H1 (cell line): ENCODE data around the gene BEAN1. TPM values are rescaled to one million over a fixed set of nuclear protein-coding genes. Genes with fewer than 3 reads are reported as not detected.

ENCODE experiments used
- CTCF ChIA-PET: fragments of 300-600 bp; sonication (Branson Sonifier 250); formaldehyde crosslinking; loops from one replicate; lab custom pipeline; 2021; ENCODE audit not compliant: partially characterized antibody; lab: Charles Lee
- POLR2A ChIA-PET: fragments of 300-600 bp; sonication (Branson Sonifier 250); formaldehyde crosslinking; loops from one replicate; lab custom pipeline; 2021; ENCODE audit warnings: inconsistent platforms; ENCODE audit not compliant: partially characterized antibody; lab: Charles Lee
- DNase-seq, 2 experiments: peaks; one replicate each; pipeline versions ENCODE4 v3.0.0 to v3.0.0-alpha.2; 2010 to 2022; ENCODE audit warnings: low spot score in 2 of 2, low read depth in 1 of 2, mixed read lengths in 1 of 2
- FAIRE-seq: peaks from 2 replicates; lab custom pipeline; 2011; peaks lifted over from hg19 to GRCh38; lab: Jason Lieb, UNC
- H2AFZ ChIP-seq: 2 replicates; pipeline ENCODE4 v1.8.1; 2012; ENCODE audit warnings: low read length, inconsistent platforms
- H2AK5ac ChIP-seq: 2 replicates; pipeline ENCODE4 v1.6.1; 2013; ENCODE audit warnings: low read depth, low read length
- H2BK120ac ChIP-seq: replicated peaks from 2 replicates; pipeline ENCODE3; 2013; ENCODE audit warnings: low read depth, low read length, inconsistent platforms
- H2BK12ac ChIP-seq: 2 replicates; pipeline ENCODE4 v1.6.1; 2013; ENCODE audit warnings: low read depth, low read length
- H2BK15ac ChIP-seq: 2 replicates; pipeline ENCODE4 v1.6.1; 2013; ENCODE audit warnings: low read length
- H2BK20ac ChIP-seq: 2 replicates; pipeline ENCODE4 v1.6.1; 2013; ENCODE audit warnings: low read length
- H2BK5ac ChIP-seq: 2 replicates; pipeline ENCODE4 v1.6.1; 2013; ENCODE audit warnings: low read depth, low read length
- H3K14ac ChIP-seq: 2 replicates; pipeline ENCODE4 v1.6.1; 2013; ENCODE audit warnings: inconsistent platforms; ENCODE audit not compliant: insufficient read length
- H3K18ac ChIP-seq: 2 replicates; pipeline ENCODE4 v1.6.1; 2013; ENCODE audit warnings: low read length; ENCODE audit errors: extremely low read depth
- H3K23ac ChIP-seq: 2 replicates; pipeline ENCODE4 v1.6.1; 2013; ENCODE audit warnings: inconsistent platforms; ENCODE audit not compliant: insufficient read length
- H3K23me2 ChIP-seq: 2 replicates; pipeline ENCODE4 v1.6.1; 2013; ENCODE audit warnings: low read depth, low read length
- H3K27ac ChIP-seq: 2 replicates; pipeline ENCODE4 v1.6.1; 2011; ENCODE audit warnings: low read depth, low read length, inconsistent platforms
- H3K27me3 ChIP-seq, 4 experiments: replicated peaks in 1 of 4; 1 replicate in 1 of 4; 2 replicates in 3 of 4; pipeline versions ENCODE4 v1.6.1 to v1.8.1; 2011 to 2013; ENCODE audit warnings: low read length in 3 of 4, mild to moderate bottlenecking in 3 of 4, inconsistent platforms in 2 of 4, mixed read lengths in 2 of 4, moderate library complexity in 1 of 4; ENCODE audit not compliant: control insufficient read depth in 3 of 4, insufficient read depth in 3 of 4; ENCODE audit errors: extremely low read depth in 1 of 4
- H3K36me3 ChIP-seq, 4 experiments: 2 replicates each; pipeline versions ENCODE4 v1.6.1 to v1.8.1; 2011 to 2013; ENCODE audit warnings: mild to moderate bottlenecking in 4 of 4, low read length in 3 of 4, moderate library complexity in 2 of 4, control low read depth in 1 of 4, inconsistent platforms in 1 of 4; ENCODE audit not compliant: insufficient read depth in 4 of 4, control insufficient read depth in 2 of 4
- H3K4ac ChIP-seq: replicated peaks from 2 replicates; pipeline ENCODE3; 2013; ENCODE audit warnings: low read length, low read depth, mixed read lengths, inconsistent platforms; ENCODE audit not compliant: insufficient read length
- H3K4me1 ChIP-seq, 4 experiments: replicated peaks in 1 of 4; 1 replicate in 1 of 4; 2 replicates in 3 of 4; pipeline versions ENCODE4 v1.6.1 to v1.8.1; 2011 to 2013; ENCODE audit warnings: low read length in 3 of 4, inconsistent platforms in 2 of 4, mixed read lengths in 1 of 4; ENCODE audit not compliant: insufficient read depth in 4 of 4, control insufficient read depth in 3 of 4
- H3K4me2 ChIP-seq, 2 experiments: 2 replicates each; pipeline versions ENCODE4 v1.6.1 to v1.8.1; 2011 to 2013; ENCODE audit warnings: low read depth in 2 of 2, low read length in 2 of 2, control low read depth in 1 of 2, inconsistent platforms in 1 of 2, mild to moderate bottlenecking in 1 of 2; ENCODE audit not compliant: insufficient read depth in 1 of 2
- H3K4me3 ChIP-seq, 4 experiments: fragments of 200-600, 300-600 bp in 1 of 4; sonication (generic), shearing (Covaris generic), sonication (Bioruptor Twin) in 1 of 4; 2 replicates each; pipeline versions ENCODE4 v1.5.1 to v1.8.1; 2011 to 2016; ENCODE audit warnings: low read length in 4 of 4, low read depth in 3 of 4, control low read depth in 2 of 4, inconsistent platforms in 2 of 4, mild to moderate bottlenecking in 2 of 4, mixed read lengths in 1 of 4, moderate library complexity in 1 of 4; ENCODE audit not compliant: insufficient read depth in 2 of 4; ENCODE audit errors: extremely low read depth in 1 of 4
- H3K56ac ChIP-seq: replicated peaks from 2 replicates; pipeline ENCODE3; 2013; ENCODE audit warnings: low read depth, mild to moderate bottlenecking, mixed read lengths, low read length, inconsistent platforms; ENCODE audit not compliant: insufficient read length
- H3K79me1 ChIP-seq: 2 replicates; pipeline ENCODE4 v1.6.1; 2013; ENCODE audit warnings: low read depth, low read length, control low read depth
- H3K79me2 ChIP-seq, 2 experiments: 2 replicates each; pipeline versions ENCODE4 v1.6.1 to v1.8.1; 2012 to 2013; ENCODE audit warnings: low read length in 2 of 2, mild to moderate bottlenecking in 2 of 2, inconsistent platforms in 1 of 2; ENCODE audit not compliant: insufficient read depth in 2 of 2, control insufficient read depth in 1 of 2
- H3K9ac ChIP-seq, 4 experiments: replicated peaks in 1 of 4; 1 replicate in 1 of 4; 2 replicates in 3 of 4; pipeline versions ENCODE4 v1.6.1 to v1.8.1; 2011 to 2013; ENCODE audit warnings: low read depth in 3 of 4, low read length in 3 of 4, control low read depth in 2 of 4, mild to moderate bottlenecking in 2 of 4, moderate library complexity in 2 of 4, inconsistent platforms in 1 of 4; ENCODE audit errors: extremely low read depth in 1 of 4
- H3K9me3 ChIP-seq, 2 experiments: 2 replicates each; pipeline versions ENCODE4 v1.6.1 to v1.8.1; 2012 to 2013; ENCODE audit warnings: mild to moderate bottlenecking in 2 of 2, moderate library complexity in 2 of 2, control low read depth in 1 of 2, inconsistent platforms in 1 of 2, low read depth in 1 of 2, low read length in 1 of 2, mixed read lengths in 1 of 2; ENCODE audit not compliant: insufficient read depth in 2 of 2
- H4K20me1 ChIP-seq, 2 experiments: replicated peaks in 1 of 2; 2 replicates each; pipeline versions ENCODE3 to v1.8.1; 2011 to 2013; ENCODE audit warnings: inconsistent platforms in 2 of 2, low read length in 2 of 2, mild to moderate bottlenecking in 1 of 2; ENCODE audit not compliant: insufficient read depth in 2 of 2, control insufficient read depth in 1 of 2
- H4K5ac ChIP-seq: 2 replicates; pipeline ENCODE4 v1.6.1; 2013; ENCODE audit warnings: low read length, low read depth, mixed read lengths, inconsistent platforms; ENCODE audit not compliant: insufficient read length
- H4K8ac ChIP-seq: 2 replicates; pipeline ENCODE4 v1.8.0; 2013; ENCODE audit warnings: mild to moderate bottlenecking, moderate library complexity, low read length, inconsistent platforms; ENCODE audit not compliant: insufficient read depth; ENCODE audit errors: extremely low read depth
- H4K91ac ChIP-seq: replicated peaks from 2 replicates; pipeline ENCODE3; 2013; ENCODE audit warnings: low read length, mixed read lengths, inconsistent platforms; ENCODE audit not compliant: insufficient read length
- BRCA1 ChIP-seq: IDR thresholded peaks from 2 replicates; pipeline ENCODE4 v1.6.1; 2012; ENCODE audit warnings: low read depth, low read length, improper control_type of control experiment
- CEBPB ChIP-seq: IDR thresholded peaks from 2 replicates; pipeline ENCODE4 v1.6.1; 2012; ENCODE audit warnings: low read depth, low read length
- CHD2 ChIP-seq: IDR thresholded peaks from 2 replicates; pipeline ENCODE4 v1.6.1; 2012; ENCODE audit warnings: low read length, improper control_type of control experiment
- FOSL1 ChIP-seq: IDR thresholded peaks from 2 replicates; pipeline ENCODE4 v1.6.1; 2011; ENCODE audit warnings: mild to moderate bottlenecking, low read depth, low read length, moderate library complexity; ENCODE audit not compliant: insufficient read depth
- GABPA ChIP-seq: IDR thresholded peaks from 2 replicates; pipeline ENCODE4 v1.6.1; 2011; ENCODE audit warnings: mild to moderate bottlenecking, low read length, moderate library complexity, borderline replicate concordance; ENCODE audit not compliant: insufficient read depth
- KDM1A ChIP-seq: fragments of 200-600, 300-600 bp; sonication (generic); IDR thresholded peaks from 2 replicates; pipeline ENCODE4 v1.7.1; 2016; ENCODE audit warnings: mild to moderate bottlenecking, low read length, borderline replicate concordance
- NANOG ChIP-seq: IDR thresholded peaks from 2 replicates; pipeline ENCODE4 v1.6.1; 2011; ENCODE audit warnings: low read length, low read depth, mild to moderate bottlenecking, inconsistent platforms; ENCODE audit not compliant: insufficient read depth, poor library complexity, severe bottlenecking
- RBBP5 ChIP-seq: IDR thresholded peaks from 2 replicates; pipeline ENCODE4 v1.7.1; 2012; ENCODE audit warnings: low read depth, mild to moderate bottlenecking, inconsistent platforms, low read length, moderate library complexity, borderline replicate concordance
- SIRT6 ChIP-seq: IDR thresholded peaks from one replicate; pipeline ENCODE4 v1.7.1; 2012; ENCODE audit warnings: low read length, inconsistent platforms
- SIX5 ChIP-seq: IDR thresholded peaks from 2 replicates; pipeline ENCODE4 v1.6.1; 2011; ENCODE audit warnings: mild to moderate bottlenecking, low read depth, low read length
- SP2 ChIP-seq: IDR thresholded peaks from 2 replicates; pipeline ENCODE4 v1.6.1; 2012; ENCODE audit warnings: mild to moderate bottlenecking, low read length, inconsistent platforms
- SUZ12 ChIP-seq: fragments of 200-600 bp; sonication (generic); IDR thresholded peaks from 2 replicates; pipeline ENCODE4 v1.6.1; 2012; ENCODE audit warnings: mild to moderate bottlenecking, inconsistent platforms, low read length, moderate library complexity, mixed read lengths
- TAF1 ChIP-seq: IDR thresholded peaks from 2 replicates; pipeline ENCODE4 v1.6.1; 2011; ENCODE audit warnings: mild to moderate bottlenecking, low read depth, low read length
- USF2 ChIP-seq: IDR thresholded peaks from 2 replicates; pipeline ENCODE4 v1.6.1; 2011; ENCODE audit warnings: low read length, improper control_type of control experiment
- WGBS, 2 experiments: shearing (Covaris generic) in 1 of 2; methylation state at CpG; one replicate each; pipeline versions ENCODE4 v1.1.6 to v1.1.7; 2013 to 2015; ENCODE audit warnings: low lambda C conversion rate in 2 of 2, mixed read lengths in 2 of 2, inconsistent platforms in 1 of 2, low coverage in 1 of 2, missing lambda C conversion rate in 1 of 2; ENCODE audit not compliant: insufficient replicate concordance in 2 of 2, insufficient coverage in 1 of 2, insufficient read length in 1 of 2; ENCODE audit errors: extremely low coverage in 1 of 2, missing lambda C conversion rate in 1 of 2; 5-methylcytosine and 5-hydroxymethylcytosine counted together
- polyA plus RNA-seq, 7 experiments: library from polyadenylated mRNA; depleted of rRNA in 3 of 7; stranded (reverse) in 5 of 7; unstranded in 2 of 7; fragments of >200 nt in 5 of 7; fragments of 200-250 nt in 2 of 7; gene quantifications; 1 replicate in 5 of 7; 2 replicates in 1 of 7; 4 replicates in 1 of 7; pipeline versions ENCODE4 v1.2.1 to v1.2.3, GENCODE V29; 2011 to 2013; ENCODE audit warnings: missing spikeins in 2 of 7, mixed read lengths in 2 of 7
- total RNA-seq: library from RNA; stranded (reverse); fragmentation: NEBNext Ultra II Directional; extraction: Animal tissue kit (Norgen Biotek cat#: 25700); gene quantifications from 2 replicates; pipeline ENCODE4 v1.2.1, GENCODE V29; 2021

Gene BEAN1
- total and polyA plus RNA-seq, 2 of the 8 experiments (the other 6 are each of a cell fraction or from before 2014, with no cell fraction given), result 0.08 TPM; not detected in 1

- FAIRE-seq, result no peak
- TF ChIP-seq RBBP5 (no peak), TAF1 (no peak), SIX5 (no peak), KDM1A (no peak), SIRT6 (no peak), USF2 (no peak), CEBPB (no peak), BRCA1 (no peak), FOSL1 (no peak), NANOG (no peak), CHD2 (no peak), GABPA (no peak), SP2 (no peak), SUZ12 (no peak)
These were observed 94.2 kb downstream of the BEAN1 start for GRCh38 chr16:66521252-66521713.

More at GRCh38 chr16:66521252-66521713, 94.2 kb downstream of the BEAN1 start:
- no peak overlapping the region for H3K14ac ChIP-seq
- H3K4me3 ChIP-seq, result no peak overlapping the region
- H3K9ac ChIP-seq, result no peak overlapping the region
- H2BK5ac ChIP-seq, result no peak overlapping the region
- H4K91ac ChIP-seq, result no peak overlapping the region
- peaks cover 0 to 7% (median 2%) of the 10 kb centered on the region in 4 experiments; a peak in 3 of 7 replicates for H3K4me1 ChIP-seq
- ChIA-PET CTCF (interaction anchor here (0.6 to 3.2 kb wide), 10 partner anchors 10 to 176 kb away, joined by 3 to 19 read pairs (median 6); partner anchors contain the start of genes CKLF and TK2), POLR2A (interaction anchor here (1.9 to 2.3 kb wide), 2 partner anchors 9 to 31 kb away, joined by 4 to 8 read pairs; partner anchors contain the start of gene CKLF)
- H3K4ac ChIP-seq, result no peak overlapping the region
- H3K79me1 ChIP-seq, result no peaks in the 10 kb centered on the region
- H2BK12ac ChIP-seq, result no peak overlapping the region
- H4K8ac ChIP-seq, result no peak overlapping the region
- no peaks in the 10 kb centered on the region for H3K9me3 ChIP-seq
- no peaks in the 10 kb centered on the region for H4K20me1 ChIP-seq
- no peak overlapping the region for H3K23ac ChIP-seq
- H3K27ac ChIP-seq, result no peak overlapping the region
- H3K36me3 ChIP-seq, result no peaks in the 10 kb centered on the region
- WGBS, 2 experiments, result 97% methylated on average over 5 of the region's 5 CpGs; no CpG with 5 or more reads in 1 of the 2 experiments
- H3K27me3 ChIP-seq, result no peaks in the 10 kb centered on the region
- H4K5ac ChIP-seq, result no peak overlapping the region
- no peak overlapping the region for H2BK20ac ChIP-seq
- no peak overlapping the region for H3K4me2 ChIP-seq
- H3K79me2 ChIP-seq, result no peaks in the 10 kb centered on the region
- H2BK120ac ChIP-seq, result no peak overlapping the region
- no peak for DNase-seq
- H3K23me2 ChIP-seq, result no peaks in the 10 kb centered on the region
- H3K56ac ChIP-seq, result no peak overlapping the region
- H2AK5ac ChIP-seq, result no peak overlapping the region
- H2AFZ ChIP-seq, result no peak overlapping the region
- no peak overlapping the region for H2BK15ac ChIP-seq
- H3K18ac ChIP-seq, result no peak overlapping the region
